Smooth muscle cell (in vitro differentiated cells): ENCODE measurements around the gene ATP6V1B1. TPM values are rescaled to one million over a fixed set of nuclear protein-coding genes. Genes with fewer than 3 reads are reported as not detected.

ENCODE experiments used
- DNase-seq: peaks from one replicate; lab custom pipeline; 2025; ENCODE audit not compliant: unreplicated experiment; lab: John Stamatoyannopoulos, UW
- H2AFZ ChIP-seq: fragments of 200-600 bp; sonication (generic); 2 replicates; pipeline ENCODE4 v1.6.0; 2016; ENCODE audit warnings: antibody characterized with exemption, low read depth, mild to moderate bottlenecking
- H3F3A ChIP-seq: fragments of 200-600 bp; sonication (generic); 2 replicates; pipeline ENCODE4 v1.6.0; 2017; ENCODE audit warnings: antibody characterized with exemption, low read depth
- H3K27ac ChIP-seq: fragments of 200-600 bp; sonication (generic); 2 replicates; pipeline ENCODE4 v1.5.1; 2016; ENCODE audit warnings: low read depth, mild to moderate bottlenecking
- H3K27me3 ChIP-seq: fragments of 200-600 bp; sonication (generic); 2 replicates; pipeline ENCODE4 v1.6.1; 2016; ENCODE audit warnings: low read depth, mild to moderate bottlenecking
- H3K36me3 ChIP-seq: fragments of 200-600 bp; sonication (generic); 2 replicates; pipeline ENCODE4 v1.5.1; 2016; ENCODE audit warnings: low read depth
- H3K4me1 ChIP-seq: fragments of 200-600 bp; sonication (generic); 2 replicates; pipeline ENCODE4 v1.5.1; 2016; ENCODE audit warnings: low read depth
- H3K4me2 ChIP-seq: fragments of 200-600 bp; sonication (generic); 2 replicates; pipeline ENCODE4 v1.6.0; 2016; ENCODE audit warnings: mild to moderate bottlenecking
- H3K4me3 ChIP-seq: fragments of 200-600 bp; sonication (generic); 2 replicates; pipeline ENCODE4 v1.5.1; 2016; ENCODE audit warnings: mild to moderate bottlenecking
- H3K79me2 ChIP-seq: fragments of 200-600 bp; sonication (generic); 2 replicates; pipeline ENCODE4 v1.6.0; 2016; ENCODE audit warnings: low read depth, mild to moderate bottlenecking
- H3K9ac ChIP-seq: fragments of 200-600 bp; sonication (generic); 2 replicates; pipeline ENCODE4 v1.6.0; 2016; ENCODE audit warnings: low read depth
- H3K9me3 ChIP-seq: fragments of 200-600 bp; sonication (generic); replicated peaks from 2 replicates; pipeline ENCODE4 v1.5.1; 2016; ENCODE audit warnings: low read depth
- H4K20me1 ChIP-seq: fragments of 200-600 bp; sonication (generic); 2 replicates; pipeline ENCODE4 v1.6.0; 2016; ENCODE audit warnings: low read depth
- CTCF ChIP-seq: fragments of 200-600 bp; sonication (generic); IDR thresholded peaks from 2 replicates; pipeline ENCODE4 v1.5.1; 2017; ENCODE audit warnings: borderline replicate concordance, mild to moderate bottlenecking, antibody characterized with exemption; ENCODE audit not compliant: insufficient read depth, poor library complexity, severe bottlenecking
- WGBS: methylation state at CpG from one replicate; pipeline ENCODE4 v1.1.7; 2016; ENCODE audit warnings: low lambda C conversion rate; 5-methylcytosine and 5-hydroxymethylcytosine counted together
- polyA plus RNA-seq: library from polyadenylated mRNA; unstranded; fragments of >200 nt; fragmentation: Nextera tagmentation; extraction: Ambion mirVana; gene quantifications from 2 replicates; pipeline ENCODE4 v1.2.1, GENCODE V29; 2016
- total RNA-seq: library from RNA; depleted of rRNA; stranded (reverse); fragments of >200 nt; gene quantifications from 2 replicates; pipeline ENCODE4 v1.2.3, GENCODE V29; 2014

The ATP6V1B1 gene
- total and polyA plus RNA-seq, 2 experiments from 2014 or later = 0.59 TPM; not detected in 1

GRCh38 chr2:71004857-71005256 lies 69.2 kb downstream of the ATP6V1B1 start:
- peaks cover 10% of the 10 kb centered on the region for H3K4me1 ChIP-seq
- no peak for DNase-seq
- WGBS = 89% methylated on average over 6 of the region's 6 CpGs
- no peaks in the 10 kb centered on the region for H4K20me1 ChIP-seq
- H3K4me2 ChIP-seq = no peak overlapping the region
- TF ChIP-seq CTCF = no peak
- no peaks in the 10 kb centered on the region for H3K79me2 ChIP-seq
- no peak overlapping the region for H3K9ac ChIP-seq
- no peak overlapping the region for H3K4me3 ChIP-seq
- H3K9me3 ChIP-seq = no peaks in the 10 kb centered on the region
- no peaks in the 10 kb centered on the region for H3F3A ChIP-seq
- H3K27me3 ChIP-seq = no peaks in the 10 kb centered on the region
- no peak overlapping the region for H2AFZ ChIP-seq
- H3K36me3 ChIP-seq = no peaks in the 10 kb centered on the region
- no peak overlapping the region for H3K27ac ChIP-seq

GRCh38 chr2:71005271-71006202 lies 69.8 kb downstream of the ATP6V1B1 start:
- H4K20me1 ChIP-seq = no peaks in the 10 kb centered on the region
- no peak overlapping the region for H3K4me2 ChIP-seq
- H3K9me3 ChIP-seq = no peaks in the 10 kb centered on the region
- no peak for DNase-seq
- WGBS = 91% methylated on average over 10 of the region's 10 CpGs
- peaks cover 10% of the 10 kb centered on the region for H3K4me1 ChIP-seq
- H3K36me3 ChIP-seq = no peaks in the 10 kb centered on the region
- no peaks in the 10 kb centered on the region for H3F3A ChIP-seq
- no peaks in the 10 kb centered on the region for H3K27me3 ChIP-seq
- no peak for TF ChIP-seq CTCF
- no peak overlapping the region for H3K9ac ChIP-seq
- no peaks in the 10 kb centered on the region for H3K79me2 ChIP-seq
- H2AFZ ChIP-seq = no peak overlapping the region
- H3K27ac ChIP-seq = no peak overlapping the region
- no peak overlapping the region for H3K4me3 ChIP-seq

GRCh38 chr2:71006323-71006722 lies 70.6 kb downstream of the ATP6V1B1 start:
- H3K4me3 ChIP-seq = no peak overlapping the region
- no peaks in the 10 kb centered on the region for H3K9me3 ChIP-seq
- H3K36me3 ChIP-seq = no peaks in the 10 kb centered on the region
- H3K79me2 ChIP-seq = no peaks in the 10 kb centered on the region
- no peak overlapping the region for H2AFZ ChIP-seq
- no peaks in the 10 kb centered on the region for H3K27me3 ChIP-seq
- H4K20me1 ChIP-seq = no peaks in the 10 kb centered on the region
- H3F3A ChIP-seq = no peaks in the 10 kb centered on the region
- no peak overlapping the region for H3K4me2 ChIP-seq
- TF ChIP-seq CTCF = no peak
- H3K27ac ChIP-seq = no peak overlapping the region
- H3K4me1 ChIP-seq = peaks cover 8% of the 10 kb centered on the region
- H3K9ac ChIP-seq = no peak overlapping the region
- 88% methylated on average over 2 of the region's 2 CpGs for WGBS
- DNase-seq = no peak
